ENCODE data around the gene BABAM2. TPM values are rescaled to one million over a fixed set of nuclear protein-coding genes. Genes with fewer than 3 reads are reported as not detected.

The BABAM2 gene
- total RNA-seq, 4 donors from 2014 or later: 35.5 to 44.9 (median 39.9) TPM

DNA sequence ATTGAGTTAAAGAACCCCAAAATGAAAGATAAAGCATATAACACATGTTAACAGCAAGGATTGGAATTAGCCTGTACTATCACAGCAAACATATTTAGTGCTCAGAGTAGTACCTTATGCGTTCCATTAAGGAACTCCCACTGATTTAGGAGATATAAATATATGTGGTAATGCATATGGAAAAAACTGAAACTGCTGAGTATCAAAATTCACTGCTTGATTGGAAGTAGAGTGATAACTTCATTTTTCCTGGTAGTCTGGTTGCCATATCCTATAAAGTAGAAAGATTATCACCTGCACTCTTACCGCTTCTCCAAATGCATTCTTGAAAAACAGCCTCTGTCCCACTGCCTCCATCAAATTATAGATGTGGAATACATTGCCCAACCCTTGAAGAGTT lies 407.0 kb downstream of the BABAM2 start:
- peaks cover 0 to 20% (median 0%) of the 10 kb centered on the region in 4 donors for H3K36me3 ChIP-seq
- WGBS: 98% methylated on average over 2 of the region's 2 CpGs

GRCh38 chr2:28298406-28298805 lies 407.9 kb downstream of the BABAM2 start:
- H3K9me3 ChIP-seq: no peaks in the 10 kb centered on the region
- intact Hi-C loops (cut with DNase I): no loop called here
- TF ChIP-seq POLR2AphosphoS5 (IDR thresholded peaks at IDR 0.05) (no peak), EP300 (IDR thresholded peaks at IDR 0.05) (no peak), POLR2A (IDR thresholded peaks at IDR 0.05; ENCODE audit: low read depth) (no peak)
- TF ChIP-seq, protein P1, sequence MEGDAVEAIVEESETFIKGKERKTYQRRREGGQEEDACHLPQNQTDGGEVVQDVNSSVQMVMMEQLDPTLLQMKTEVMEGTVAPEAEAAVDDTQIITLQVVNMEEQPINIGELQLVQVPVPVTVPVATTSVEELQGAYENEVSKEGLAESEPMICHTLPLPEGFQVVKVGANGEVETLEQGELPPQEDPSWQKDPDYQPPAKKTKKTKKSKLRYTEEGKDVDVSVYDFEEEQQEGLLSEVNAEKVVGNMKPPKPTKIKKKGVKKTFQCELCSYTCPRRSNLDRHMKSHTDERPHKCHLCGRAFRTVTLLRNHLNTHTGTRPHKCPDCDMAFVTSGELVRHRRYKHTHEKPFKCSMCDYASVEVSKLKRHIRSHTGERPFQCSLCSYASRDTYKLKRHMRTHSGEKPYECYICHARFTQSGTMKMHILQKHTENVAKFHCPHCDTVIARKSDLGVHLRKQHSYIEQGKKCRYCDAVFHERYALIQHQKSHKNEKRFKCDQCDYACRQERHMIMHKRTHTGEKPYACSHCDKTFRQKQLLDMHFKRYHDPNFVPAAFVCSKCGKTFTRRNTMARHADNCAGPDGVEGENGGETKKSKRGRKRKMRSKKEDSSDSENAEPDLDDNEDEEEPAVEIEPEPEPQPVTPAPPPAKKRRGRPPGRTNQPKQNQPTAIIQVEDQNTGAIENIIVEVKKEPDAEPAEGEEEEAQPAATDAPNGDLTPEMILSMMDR (IDR thresholded peaks at IDR 0.05): no peak
- 86% methylated on average over 3 of the region's 3 CpGs for WGBS
- peaks cover 0 to 20% (median 0%) of the 10 kb centered on the region in 4 donors for H3K36me3 ChIP-seq
- H3K4me1 ChIP-seq: peaks cover 0 to 17% (median 17%) of the 10 kb centered on the region in 4 donors
- H3K4me3 ChIP-seq: no peak overlapping the region
- H3K27me3 ChIP-seq: no peaks in the 10 kb centered on the region
- no peak for DNase-seq (ENCODE audit: extremely low spot score)
- no peak overlapping the region for H3K27ac ChIP-seq (replicated peaks in 1 of 4)

More for the DNA sequence above, 407.0 kb downstream of the BABAM2 start:
- no peak overlapping the region for H3K4me3 ChIP-seq
- H3K27ac ChIP-seq (replicated peaks in 1 of 4): no peak overlapping the region
- no peaks in the 10 kb centered on the region for H3K9me3 ChIP-seq
- intact Hi-C loops (cut with DNase I): no loop called here
- no peak for DNase-seq (ENCODE audit: extremely low spot score)
- peaks cover 0 to 17% (median 17%) of the 10 kb centered on the region in 4 donors for H3K4me1 ChIP-seq
- TF ChIP-seq, protein P1 (IDR thresholded peaks at IDR 0.05): no peak
- TF ChIP-seq POLR2A (IDR thresholded peaks at IDR 0.05; ENCODE audit: low read depth): no peak
- TF ChIP-seq POLR2AphosphoS5 (IDR thresholded peaks at IDR 0.05): no peak
- TF ChIP-seq EP300 (IDR thresholded peaks at IDR 0.05): no peak
- H3K27me3 ChIP-seq: no peaks in the 10 kb centered on the region

- DNase-seq (ENCODE audit: extremely low spot score): no peak
- Histone ChIP-seq H3K9me3 (peaks cover 0 to 5% (median 2%) of the 10 kb centered on the region in 4 donors), H3K4me1 (peaks cover 0 to 17% (median 17%) of the 10 kb centered on the region in 4 donors), H3K27ac (replicated peaks in 1 of 4) (peak overlapping the region; percentile 73 to 85 (median 74)), H3K36me3 (peaks cover 0 to 20% (median 0%) of the 10 kb centered on the region in 4 donors), H3K27me3 (no peaks in the 10 kb centered on the region), H3K4me3 (peak overlapping the region; percentile 1 to 35 (median 31))
- intact Hi-C loops (cut with DNase I): no loop called here
- 26% methylated on average over 9 of the region's 9 CpGs for WGBS
- TF ChIP-seq EP300 (IDR thresholded peaks at IDR 0.05) (peak; percentile 39), POLR2AphosphoS5 (IDR thresholded peaks at IDR 0.05) (peak; percentile 55 to 63), POLR2A (IDR thresholded peaks at IDR 0.05; ENCODE audit: low read depth) (no peak)
Measured at GRCh38 chr2:28300485-28301341, 410.2 kb downstream of the BABAM2 start.

- Histone ChIP-seq H3K36me3 (peaks cover 0 to 14% (median 2%) of the 10 kb centered on the region in 4 donors), H3K27ac (replicated peaks in 1 of 4) (no peak overlapping the region), H3K27me3 (no peaks in the 10 kb centered on the region), H3K4me1 (peaks cover 0 to 15% (median 13%) of the 10 kb centered on the region in 4 donors), H3K4me3 (no peak overlapping the region), H3K9me3 (peaks cover 0 to 5% (median 2%) of the 10 kb centered on the region in 4 donors)
- 95% methylated on average over 1 of the region's 1 CpG for WGBS
- TF ChIP-seq, protein P1 (IDR thresholded peaks at IDR 0.05): no peak
- TF ChIP-seq EP300 (IDR thresholded peaks at IDR 0.05): no peak
- TF ChIP-seq POLR2A (IDR thresholded peaks at IDR 0.05; ENCODE audit: low read depth): no peak
- no peak for TF ChIP-seq POLR2AphosphoS5 (IDR thresholded peaks at IDR 0.05)
- no peak for DNase-seq (ENCODE audit: extremely low spot score)
- intact Hi-C loops (cut with DNase I): no loop called here
Measured at GRCh38 chr2:28305202-28305601, 414.7 kb downstream of the BABAM2 start.

- Histone ChIP-seq H3K36me3 (peaks cover 0 to 7% (median 2%) of the 10 kb centered on the region in 4 donors), H3K9me3 (peaks cover 0 to 2% (median 0%) of the 10 kb centered on the region in 4 donors), H3K27ac (replicated peaks in 1 of 4) (no peak overlapping the region), H3K27me3 (no peaks in the 10 kb centered on the region), H3K4me3 (no peak overlapping the region), H3K4me1 (peaks cover 0 to 3% (median 0%) of the 10 kb centered on the region in 4 donors)
- intact Hi-C loops (cut with DNase I): no loop called here
- TF ChIP-seq POLR2AphosphoS5 (IDR thresholded peaks at IDR 0.05): no peak
- TF ChIP-seq POLR2A (IDR thresholded peaks at IDR 0.05; ENCODE audit: low read depth): no peak
- TF ChIP-seq EP300 (IDR thresholded peaks at IDR 0.05): no peak
- TF ChIP-seq, protein P1 (IDR thresholded peaks at IDR 0.05): no peak
- WGBS: 65% methylated on average over 2 of the region's 2 CpGs
- DNase-seq (ENCODE audit: extremely low spot score): peak; percentile 8
Measured at GRCh38 chr2:28310107-28310506, 419.6 kb downstream of the BABAM2 start.

Data from esophagus muscularis mucosa (tissue), 4 donors.